Tibial artery (tissue), 4 donors: ENCODE results near the gene CCDC157.

ENCODE experiments used
- DNase-seq, 2 donors: peaks; one replicate each; pipeline ENCODE4 v3.0.0-alpha.2; 2019
- H3K27ac ChIP-seq, 2 donors: fragments of 200-600 bp; sonication (generic) in 1 of 2; 1 replicate in 1 of 2; 2 replicates in 1 of 2; pipeline ENCODE4 v1.5.1; 2018 to 2019; ENCODE audit warnings: mild to moderate bottlenecking in 1 of 2
- H3K27me3 ChIP-seq, 2 donors: fragments of 200-600 bp; sonication (generic) in 1 of 2; one replicate each; pipeline versions ENCODE4 v1.5.1 to v1.6.0; 2016 to 2019
- H3K36me3 ChIP-seq, 3 donors: fragments of 200-600 bp; sonication (generic) in 2 of 3; one replicate each; pipeline ENCODE4 v1.5.1; 2016 to 2019; ENCODE audit warnings: mild to moderate bottlenecking in 2 of 3
- H3K4me1 ChIP-seq, 4 donors: fragments of 200-600 bp; sonication (generic) in 2 of 4; 1 replicate in 3 of 4; 2 replicates in 1 of 4; pipeline ENCODE4 v1.5.1; 2016 to 2019
- H3K4me3 ChIP-seq, 2 donors: fragments of 200-600 bp; sonication (generic) in 1 of 2; 1 replicate in 1 of 2; 2 replicates in 1 of 2; pipeline ENCODE4 v1.5.1; 2018 to 2019; ENCODE audit warnings: mild to moderate bottlenecking in 2 of 2
- H3K9me3 ChIP-seq, 3 donors: fragments of 200-600 bp; sonication (generic) in 1 of 3; one replicate each; pipeline ENCODE4 v1.5.1; 2016 to 2019
- CTCF ChIP-seq, 2 experiments: fragments of 200-600 bp in 1 of 2; fragments of 450-650 bp in 1 of 2; IDR thresholded peaks; one replicate each; pipeline ENCODE4 v1.5.1; 2017 to 2019; ENCODE audit warnings: antibody characterized with exemption in 2 of 2, mild to moderate bottlenecking in 1 of 2, moderate library complexity in 1 of 2
- intact Hi-C: fragments of 100-400 bp; cut with DNase I; formaldehyde crosslinking; loops from one replicate; pipeline ENCODE4 v1.15.0; 2023; ENCODE audit warnings: low total_unique reads

CCDC157 gene

DNA sequence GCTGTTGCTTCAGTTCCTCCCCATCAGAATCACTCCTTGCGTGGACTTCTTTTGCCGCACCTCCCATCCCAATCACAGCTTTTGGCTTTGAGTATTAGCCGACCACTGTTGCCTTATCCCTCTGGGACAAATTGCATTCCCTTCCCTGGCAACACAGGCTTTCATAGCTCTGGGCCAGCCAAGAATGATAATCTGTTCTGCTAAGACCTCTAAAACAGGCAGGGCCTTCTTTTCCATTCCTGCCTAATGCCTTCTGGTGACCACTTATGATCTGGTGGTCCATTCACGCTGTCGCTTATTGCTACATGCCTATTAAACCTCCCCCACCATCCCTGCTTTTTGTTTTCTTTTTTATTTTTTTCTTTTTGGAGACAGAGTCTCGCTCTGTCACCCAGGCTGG is 49.6 kb downstream of the CCDC157 start:
- Histone ChIP-seq H3K9me3 (no peaks in the 10 kb centered on the region), H3K27me3 (no peaks in the 10 kb centered on the region), H3K4me3 (no peak overlapping the region), H3K36me3 (peaks cover 0 to 50% (median 27%) of the 10 kb centered on the region in 3 donors), H3K4me1 (peaks cover 0 to 9% (median 3%) of the 10 kb centered on the region in 4 donors), H3K27ac (no peak overlapping the region)
- no peak for DNase-seq
- TF ChIP-seq CTCF (IDR thresholded peaks at IDR 0.05) = no peak
- intact Hi-C loops = no loop called here

GRCh38 chr22:30408388-30409102 is 51.7 kb downstream of the CCDC157 start:
- intact Hi-C loops = no loop called here
- Histone ChIP-seq H3K9me3 (no peaks in the 10 kb centered on the region), H3K4me3 (no peak overlapping the region), H3K27ac (no peak overlapping the region), H3K27me3 (no peaks in the 10 kb centered on the region), H3K4me1 (no peaks in the 10 kb centered on the region), H3K36me3 (peaks cover 0 to 62% (median 27%) of the 10 kb centered on the region in 3 donors)
- no peak for TF ChIP-seq CTCF (IDR thresholded peaks at IDR 0.05)
- DNase-seq = no peak

GRCh38 chr22:30411780-30412179 is 55.0 kb downstream of the CCDC157 start:
- H3K4me3 ChIP-seq = no peak overlapping the region
- TF ChIP-seq CTCF (IDR thresholded peaks at IDR 0.05) = no peak
- intact Hi-C loops = no loop called here
- peaks cover 12 to 89% (median 50%) of the 10 kb centered on the region in 3 donors for H3K36me3 ChIP-seq
- no peaks in the 10 kb centered on the region for H3K27me3 ChIP-seq
- no peak overlapping the region for H3K27ac ChIP-seq
- peaks cover 0 to 3% (median 0%) of the 10 kb centered on the region in 4 donors for H3K4me1 ChIP-seq
- no peaks in the 10 kb centered on the region for H3K9me3 ChIP-seq
- DNase-seq = no peak

GRCh38 chr22:30413001-30413400 is 56.2 kb downstream of the CCDC157 start:
- no peak overlapping the region for H3K27ac ChIP-seq
- no peak for TF ChIP-seq CTCF (IDR thresholded peaks at IDR 0.05)
- DNase-seq = no peak
- H3K4me1 ChIP-seq = peaks cover 0 to 3% (median 0%) of the 10 kb centered on the region in 4 donors
- no peaks in the 10 kb centered on the region for H3K9me3 ChIP-seq
- H3K27me3 ChIP-seq = no peaks in the 10 kb centered on the region
- intact Hi-C loops = no loop called here
- H3K4me3 ChIP-seq = no peak overlapping the region
- peaks cover 21 to 89% (median 53%) of the 10 kb centered on the region in 3 donors for H3K36me3 ChIP-seq

DNA sequence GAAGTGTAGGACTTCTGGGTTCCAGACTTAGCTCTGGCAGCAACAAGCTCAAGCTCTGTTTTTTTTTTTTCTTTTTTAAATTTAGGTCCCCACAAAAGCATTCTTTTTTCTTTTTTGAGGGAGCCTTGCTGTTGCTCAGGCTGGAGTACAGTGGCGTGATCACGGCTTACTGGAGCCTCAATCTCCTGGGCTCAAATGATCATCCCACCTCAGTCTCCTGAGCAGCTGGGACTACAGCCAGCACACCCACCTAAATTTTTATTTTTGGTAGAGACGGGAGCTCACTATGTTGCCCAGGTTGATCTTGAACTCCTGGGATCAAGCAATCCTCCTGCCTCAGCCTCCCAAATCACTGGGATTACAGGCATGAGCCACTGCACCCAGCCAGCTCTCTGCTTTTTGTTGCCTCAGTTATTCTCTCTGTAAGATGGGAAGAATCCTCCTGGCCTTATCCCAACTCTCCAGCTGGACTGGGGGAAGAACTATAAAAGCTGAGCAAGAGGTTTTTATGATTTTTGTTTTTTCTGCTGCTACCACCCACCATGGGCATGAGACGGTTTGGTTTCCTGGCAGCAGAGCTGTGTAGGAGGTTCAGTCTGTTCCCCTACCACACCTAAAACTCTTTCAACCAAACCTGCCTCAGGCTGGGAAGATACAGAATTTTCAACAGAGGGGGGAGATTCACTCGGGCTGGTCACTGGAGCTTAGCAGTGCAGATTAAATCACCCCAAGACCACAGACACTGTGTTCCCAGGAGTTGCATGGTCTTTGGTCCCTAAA is 57.1 kb downstream of the CCDC157 start:
- H3K4me3 ChIP-seq = no peak overlapping the region
- no peaks in the 10 kb centered on the region for H3K9me3 ChIP-seq
- peaks cover 30 to 90% (median 56%) of the 10 kb centered on the region in 3 donors for H3K36me3 ChIP-seq
- H3K27ac ChIP-seq = no peak overlapping the region
- no peak for DNase-seq
- H3K27me3 ChIP-seq = no peaks in the 10 kb centered on the region
- peaks cover 0 to 3% (median 0%) of the 10 kb centered on the region in 4 donors for H3K4me1 ChIP-seq
- intact Hi-C loops = no loop called here
- no peak for TF ChIP-seq CTCF (IDR thresholded peaks at IDR 0.05)
